ENCODE results near the gene PARVA.
"Not testable (repeated sequence)": the region's sequence is repeated elsewhere in the genome, so short reads cannot be mapped to it uniquely, and the experiment has no call there.

Gene PARVA

DNA sequence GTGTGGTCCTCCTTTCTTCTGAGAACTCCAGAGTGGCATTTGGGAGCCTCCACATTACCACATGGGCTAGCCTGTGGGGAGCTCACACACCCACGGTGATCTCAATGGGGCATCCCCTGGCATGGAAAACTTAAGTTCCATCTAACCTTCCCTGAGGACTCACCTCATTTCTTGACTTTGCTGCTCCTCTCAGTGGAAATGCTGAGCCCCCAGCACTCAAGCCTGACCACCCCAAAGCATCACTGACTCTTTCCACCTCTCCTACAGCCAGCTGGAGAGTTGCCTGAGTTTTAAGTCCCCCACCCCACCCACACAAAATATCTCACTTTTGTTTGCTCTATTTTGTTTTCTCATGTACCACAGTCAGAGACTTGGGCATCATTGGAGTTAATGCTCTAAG lies 23.8 kb upstream of the PARVA start:
- H3K4me3 ChIP-seq (ENCODE audit: low read depth, low read length) = no peak overlapping the region
- no peak for DNase-seq (ENCODE audit: low read depth)
- TF ChIP-seq MYC (IDR thresholded peaks at IDR 0.05; ENCODE audit: low read depth, low read length) (no peak), POLR2A (IDR thresholded peaks at IDR 0.05; ENCODE audit: extremely low read depth, insufficient read length) (no peak)
- TF ChIP-seq, protein P1, sequence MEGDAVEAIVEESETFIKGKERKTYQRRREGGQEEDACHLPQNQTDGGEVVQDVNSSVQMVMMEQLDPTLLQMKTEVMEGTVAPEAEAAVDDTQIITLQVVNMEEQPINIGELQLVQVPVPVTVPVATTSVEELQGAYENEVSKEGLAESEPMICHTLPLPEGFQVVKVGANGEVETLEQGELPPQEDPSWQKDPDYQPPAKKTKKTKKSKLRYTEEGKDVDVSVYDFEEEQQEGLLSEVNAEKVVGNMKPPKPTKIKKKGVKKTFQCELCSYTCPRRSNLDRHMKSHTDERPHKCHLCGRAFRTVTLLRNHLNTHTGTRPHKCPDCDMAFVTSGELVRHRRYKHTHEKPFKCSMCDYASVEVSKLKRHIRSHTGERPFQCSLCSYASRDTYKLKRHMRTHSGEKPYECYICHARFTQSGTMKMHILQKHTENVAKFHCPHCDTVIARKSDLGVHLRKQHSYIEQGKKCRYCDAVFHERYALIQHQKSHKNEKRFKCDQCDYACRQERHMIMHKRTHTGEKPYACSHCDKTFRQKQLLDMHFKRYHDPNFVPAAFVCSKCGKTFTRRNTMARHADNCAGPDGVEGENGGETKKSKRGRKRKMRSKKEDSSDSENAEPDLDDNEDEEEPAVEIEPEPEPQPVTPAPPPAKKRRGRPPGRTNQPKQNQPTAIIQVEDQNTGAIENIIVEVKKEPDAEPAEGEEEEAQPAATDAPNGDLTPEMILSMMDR (IDR thresholded peaks at IDR 0.05; ENCODE audit: low read depth, low read length) = no peak
- TF ChIP-seq, protein P2, sequence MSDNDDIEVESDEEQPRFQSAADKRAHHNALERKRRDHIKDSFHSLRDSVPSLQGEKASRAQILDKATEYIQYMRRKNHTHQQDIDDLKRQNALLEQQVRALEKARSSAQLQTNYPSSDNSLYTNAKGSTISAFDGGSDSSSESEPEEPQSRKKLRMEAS (IDR thresholded peaks at IDR 0.05; ENCODE audit: low read depth, low read length) = no peak

GRCh38 chr11:12354750-12355545 lies 22.4 kb upstream of the PARVA start:
- DNase-seq (ENCODE audit: low read depth) = no peak
- H3K4me3 ChIP-seq (ENCODE audit: low read depth, low read length) = no peak overlapping the region
- TF ChIP-seq, protein P1 (IDR thresholded peaks at IDR 0.05; ENCODE audit: low read depth, low read length) = no peak
- TF ChIP-seq MYC (IDR thresholded peaks at IDR 0.05; ENCODE audit: low read depth, low read length) (no peak), POLR2A (IDR thresholded peaks at IDR 0.05; ENCODE audit: extremely low read depth, insufficient read length) (no peak)
- TF ChIP-seq, protein P2 (IDR thresholded peaks at IDR 0.05; ENCODE audit: low read depth, low read length) = no peak

GRCh38 chr11:12356944-12357655 lies 20.3 kb upstream of the PARVA start:
- TF ChIP-seq MYC (IDR thresholded peaks at IDR 0.05; ENCODE audit: low read depth, low read length) (no peak), POLR2A (IDR thresholded peaks at IDR 0.05; ENCODE audit: extremely low read depth, insufficient read length) (no peak)
- TF ChIP-seq, protein P2 (IDR thresholded peaks at IDR 0.05; ENCODE audit: low read depth, low read length) = no peak
- TF ChIP-seq, protein P1 (IDR thresholded peaks at IDR 0.05; ENCODE audit: low read depth, low read length) = no peak
- DNase-seq (ENCODE audit: low read depth) = no peak
- no peak overlapping the region for H3K4me3 ChIP-seq (ENCODE audit: low read depth, low read length)

DNA sequence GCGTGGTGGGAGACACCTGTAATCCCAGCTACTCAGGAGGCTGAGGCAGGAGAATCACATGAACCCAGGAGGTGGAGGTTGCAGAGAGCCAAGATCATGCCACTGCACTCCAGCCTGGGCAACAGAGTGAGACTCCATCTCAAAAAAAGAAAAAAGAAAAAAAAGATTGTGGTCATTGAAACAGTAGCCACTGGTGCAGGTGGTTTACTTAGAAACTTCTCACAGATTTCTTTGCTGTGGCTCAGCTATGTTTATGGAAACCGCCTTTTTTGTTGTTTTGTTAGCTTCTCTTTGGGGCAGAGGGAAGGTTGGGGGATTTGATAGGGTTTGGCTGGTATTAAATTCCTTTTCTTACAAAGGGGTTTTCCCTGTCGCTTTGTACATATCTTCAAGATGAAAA lies 19.7 kb upstream of the PARVA start:
- not testable (repeated sequence) for DNase-seq (ENCODE audit: low read depth); H3K4me3 ChIP-seq (ENCODE audit: low read depth, low read length)

- no peak overlapping the region for H3K4me3 ChIP-seq (ENCODE audit: low read depth, low read length)
- no peak for TF ChIP-seq POLR2A (IDR thresholded peaks at IDR 0.05; ENCODE audit: extremely low read depth, insufficient read length)
- TF ChIP-seq, protein P1 (IDR thresholded peaks at IDR 0.05; ENCODE audit: low read depth, low read length) = no peak
- TF ChIP-seq, protein P2 (IDR thresholded peaks at IDR 0.05; ENCODE audit: low read depth, low read length) = no peak
- TF ChIP-seq MYC (IDR thresholded peaks at IDR 0.05; ENCODE audit: low read depth, low read length) = no peak
- no peak for DNase-seq (ENCODE audit: low read depth)
These were observed 18.8 kb upstream of the PARVA start for GRCh38 chr11:12358302-12359188.
